Tibial artery (tissue), 4 donors: Measurements from ENCODE around the gene N4BP2.

Experiments
- DNase-seq, 2 donors: peaks; one replicate each; pipeline ENCODE4 v3.0.0-alpha.2; 2019
- H3K27ac ChIP-seq, 2 donors: fragments of 200-600 bp; sonication (generic) in 1 of 2; 1 replicate in 1 of 2; 2 replicates in 1 of 2; pipeline ENCODE4 v1.5.1; 2018 to 2019; ENCODE audit warnings: mild to moderate bottlenecking in 1 of 2
- H3K27me3 ChIP-seq, 2 donors: fragments of 200-600 bp; sonication (generic) in 1 of 2; one replicate each; pipeline versions ENCODE4 v1.5.1 to v1.6.0; 2016 to 2019
- H3K36me3 ChIP-seq, 3 donors: fragments of 200-600 bp; sonication (generic) in 2 of 3; one replicate each; pipeline ENCODE4 v1.5.1; 2016 to 2019; ENCODE audit warnings: mild to moderate bottlenecking in 2 of 3
- H3K4me1 ChIP-seq, 4 donors: fragments of 200-600 bp; sonication (generic) in 2 of 4; 1 replicate in 3 of 4; 2 replicates in 1 of 4; pipeline ENCODE4 v1.5.1; 2016 to 2019
- H3K4me3 ChIP-seq, 2 donors: fragments of 200-600 bp; sonication (generic) in 1 of 2; 1 replicate in 1 of 2; 2 replicates in 1 of 2; pipeline ENCODE4 v1.5.1; 2018 to 2019; ENCODE audit warnings: mild to moderate bottlenecking in 2 of 2
- H3K9me3 ChIP-seq, 3 donors: fragments of 200-600 bp; sonication (generic) in 1 of 3; one replicate each; pipeline ENCODE4 v1.5.1; 2016 to 2019
- intact Hi-C: fragments of 100-400 bp; cut with DNase I; formaldehyde crosslinking; loops from one replicate; pipeline ENCODE4 v1.15.0; 2023; ENCODE audit warnings: low total_unique reads
- TF ChIP-seq, protein P1 (sequence below), 2 experiments: fragments of 200-600 bp in 1 of 2; fragments of 450-650 bp in 1 of 2; IDR thresholded peaks; one replicate each; pipeline ENCODE4 v1.5.1; 2017 to 2019; ENCODE audit warnings: antibody characterized with exemption in 2 of 2, mild to moderate bottlenecking in 1 of 2, moderate library complexity in 1 of 2

The N4BP2 gene

DNA sequence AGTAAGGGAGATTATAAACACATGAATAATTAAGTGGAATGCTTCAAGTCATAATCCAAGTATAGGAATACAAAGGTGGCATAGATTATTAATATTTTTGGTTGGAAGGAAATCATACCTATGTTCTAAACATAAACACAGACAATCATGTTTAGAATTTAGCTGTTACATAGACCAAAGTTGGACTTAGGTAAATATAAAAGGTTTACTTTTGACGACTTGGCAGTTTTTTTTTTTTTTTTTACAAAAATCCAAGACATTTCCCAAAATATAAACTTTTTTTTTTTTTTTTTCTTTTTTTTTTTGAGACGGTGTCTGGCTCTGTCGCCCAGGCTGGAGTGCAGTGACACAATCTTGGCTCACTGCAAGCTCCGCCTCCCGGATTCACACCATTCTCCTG, 3.5 kb upstream of the N4BP2 start:
- H3K27me3 ChIP-seq = no peaks in the 10 kb centered on the region
- H3K4me1 ChIP-seq = peaks cover 0 to 23% (median 5%) of the 10 kb centered on the region in 4 donors
- H3K27ac ChIP-seq = no peak overlapping the region
- H3K4me3 ChIP-seq = no peak overlapping the region
- H3K36me3 ChIP-seq = no peaks in the 10 kb centered on the region
- intact Hi-C loops = loop anchor here (10.0 kb wide), 1 partner anchor 1162 kb away; the partner anchor contains the start of gene APBB2
- no peaks in the 10 kb centered on the region for H3K9me3 ChIP-seq
- TF ChIP-seq, protein P1, sequence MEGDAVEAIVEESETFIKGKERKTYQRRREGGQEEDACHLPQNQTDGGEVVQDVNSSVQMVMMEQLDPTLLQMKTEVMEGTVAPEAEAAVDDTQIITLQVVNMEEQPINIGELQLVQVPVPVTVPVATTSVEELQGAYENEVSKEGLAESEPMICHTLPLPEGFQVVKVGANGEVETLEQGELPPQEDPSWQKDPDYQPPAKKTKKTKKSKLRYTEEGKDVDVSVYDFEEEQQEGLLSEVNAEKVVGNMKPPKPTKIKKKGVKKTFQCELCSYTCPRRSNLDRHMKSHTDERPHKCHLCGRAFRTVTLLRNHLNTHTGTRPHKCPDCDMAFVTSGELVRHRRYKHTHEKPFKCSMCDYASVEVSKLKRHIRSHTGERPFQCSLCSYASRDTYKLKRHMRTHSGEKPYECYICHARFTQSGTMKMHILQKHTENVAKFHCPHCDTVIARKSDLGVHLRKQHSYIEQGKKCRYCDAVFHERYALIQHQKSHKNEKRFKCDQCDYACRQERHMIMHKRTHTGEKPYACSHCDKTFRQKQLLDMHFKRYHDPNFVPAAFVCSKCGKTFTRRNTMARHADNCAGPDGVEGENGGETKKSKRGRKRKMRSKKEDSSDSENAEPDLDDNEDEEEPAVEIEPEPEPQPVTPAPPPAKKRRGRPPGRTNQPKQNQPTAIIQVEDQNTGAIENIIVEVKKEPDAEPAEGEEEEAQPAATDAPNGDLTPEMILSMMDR (IDR thresholded peaks at IDR 0.05) = no peak
- no peak for DNase-seq

DNA sequence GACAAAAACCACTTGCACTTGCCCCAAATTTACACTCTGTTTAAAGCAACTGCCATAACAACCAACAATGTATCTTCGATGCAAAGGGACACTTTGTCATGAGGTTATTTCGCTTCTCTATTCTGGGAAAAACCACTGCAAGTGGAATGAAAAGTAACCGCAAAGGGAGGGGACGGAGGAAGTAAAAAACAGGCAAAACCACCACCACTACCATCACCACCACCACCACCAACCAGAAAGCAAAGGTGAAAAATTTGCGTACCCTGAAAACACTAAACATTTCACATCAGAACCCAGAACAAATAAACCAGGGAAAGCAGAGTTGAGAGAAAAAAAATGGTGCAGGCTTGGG, 1.2 kb upstream of the N4BP2 start:
- TF ChIP-seq, protein P1 (IDR thresholded peaks at IDR 0.05) = no peak
- no peaks in the 10 kb centered on the region for H3K27me3 ChIP-seq
- DNase-seq = no peak
- H3K4me1 ChIP-seq = peaks cover 0 to 31% (median 9%) of the 10 kb centered on the region in 4 donors
- H3K36me3 ChIP-seq = no peaks in the 10 kb centered on the region
- H3K9me3 ChIP-seq = no peaks in the 10 kb centered on the region
- intact Hi-C loops = loop anchor here (5.0 to 10.0 kb wide), 3 partner anchors 252 to 1159 kb away; partner anchors contain the start of genes APBB2 and UBE2K
- H3K4me3 ChIP-seq = peak overlapping the region; percentile 95 to 99
- H3K27ac ChIP-seq = peak overlapping the region; percentile 97 to 100

- H3K9me3 ChIP-seq = no peaks in the 10 kb centered on the region
- intact Hi-C loops = loop anchor here (5.0 to 10.0 kb wide), 3 partner anchors 251 to 1159 kb away; partner anchors contain the start of genes APBB2 and UBE2K
- H3K27me3 ChIP-seq = no peaks in the 10 kb centered on the region
- H3K4me1 ChIP-seq = peaks cover 0 to 31% (median 9%) of the 10 kb centered on the region in 4 donors
- TF ChIP-seq, protein P1 (IDR thresholded peaks at IDR 0.05) = no peak
- H3K4me3 ChIP-seq = peak overlapping the region; percentile 95 to 99
- peak overlapping the region; percentile 97 to 100 for H3K27ac ChIP-seq
- no peaks in the 10 kb centered on the region for H3K36me3 ChIP-seq
- DNase-seq = peak; percentile 60 to 88
These were observed 561 bp upstream of the N4BP2 start for GRCh38 chr4:40055863-40056715.

GRCh38 chr4:40057586-40058091, 989 bp downstream of the N4BP2 start:
- TF ChIP-seq, protein P1 (IDR thresholded peaks at IDR 0.05) = no peak
- DNase-seq = peak; percentile 88 to 90
- peak overlapping the region; percentile 95 to 99 for H3K4me3 ChIP-seq
- no peaks in the 10 kb centered on the region for H3K9me3 ChIP-seq
- no peaks in the 10 kb centered on the region for H3K36me3 ChIP-seq
- H3K27ac ChIP-seq = peak overlapping the region; percentile 97 to 100
- H3K4me1 ChIP-seq = peaks cover 0 to 28% (median 9%) of the 10 kb centered on the region in 4 donors
- intact Hi-C loops = loop anchor here (5.0 to 10.0 kb wide), 3 partner anchors 250 to 1157 kb away; partner anchors contain the start of genes APBB2 and UBE2K
- H3K27me3 ChIP-seq = no peaks in the 10 kb centered on the region

- intact Hi-C loops = loop anchor here (5.0 to 10.0 kb wide), 3 partner anchors 249 to 1157 kb away; partner anchors contain the start of genes APBB2 and UBE2K
- no peaks in the 10 kb centered on the region for H3K27me3 ChIP-seq
- no peaks in the 10 kb centered on the region for H3K36me3 ChIP-seq
- H3K4me1 ChIP-seq = peaks cover 0 to 28% (median 9%) of the 10 kb centered on the region in 4 donors
- peak overlapping the region; percentile 95 to 99 for H3K4me3 ChIP-seq
- H3K9me3 ChIP-seq = no peaks in the 10 kb centered on the region
- peak overlapping the region; percentile 97 to 100 for H3K27ac ChIP-seq
- TF ChIP-seq, protein P1 (IDR thresholded peaks at IDR 0.05) = no peak
- no peak for DNase-seq
These were observed 1.5 kb downstream of the N4BP2 start for GRCh38 chr4:40058121-40058520.
